Astrocyte (in vitro differentiated cells and primary cell): ENCODE results near the gene PLSCR1. TPM values are rescaled to one million over a fixed set of nuclear protein-coding genes. Genes with fewer than 3 reads are reported as not detected.
A peak's percentile ranks its signal among the peaks of the same experiment; 100 is the strongest.

Source experiments
- DNase-seq: peaks from one replicate; pipeline ENCODE4 v3.0.0-alpha.2; 2010; ENCODE audit warnings: low read depth
- FAIRE-seq: peaks from 2 replicates; lab custom pipeline; 2011; peaks lifted over from hg19 to GRCh38; lab: Jason Lieb, UNC
- H2AFZ ChIP-seq: 2 replicates; pipeline ENCODE4 v1.6.0; 2012; ENCODE audit warnings: low read depth, low read length, inconsistent platforms
- H3K27ac ChIP-seq: 2 replicates; pipeline ENCODE4 v1.5.1; 2011; ENCODE audit warnings: low read depth, low read length, inconsistent platforms
- H3K27me3 ChIP-seq: 2 replicates; pipeline ENCODE4 v1.6.0; 2011; ENCODE audit warnings: low read length, inconsistent platforms; ENCODE audit not compliant: insufficient read depth
- H3K36me3 ChIP-seq: 2 replicates; pipeline ENCODE4 v1.5.1; 2011; ENCODE audit warnings: low read length, inconsistent platforms; ENCODE audit not compliant: insufficient read depth
- H3K4me1 ChIP-seq: 2 replicates; pipeline ENCODE4 v1.5.1; 2011; ENCODE audit warnings: low read length, inconsistent platforms; ENCODE audit not compliant: insufficient read depth
- H3K4me2 ChIP-seq: 2 replicates; pipeline ENCODE4 v1.6.0; 2012; ENCODE audit warnings: low read length, inconsistent platforms
- H3K4me3 ChIP-seq: 2 replicates; pipeline ENCODE4 v1.5.1; 2011; ENCODE audit warnings: low read depth, mild to moderate bottlenecking, low read length, inconsistent platforms; ENCODE audit not compliant: insufficient read depth
- H3K79me2 ChIP-seq: 2 replicates; pipeline ENCODE4 v1.6.0; 2012; ENCODE audit warnings: mild to moderate bottlenecking, low read length, inconsistent platforms; ENCODE audit not compliant: insufficient read depth
- H3K9ac ChIP-seq: 2 replicates; pipeline ENCODE4 v1.6.0; 2012; ENCODE audit warnings: mild to moderate bottlenecking, low read length, inconsistent platforms
- H3K9me3 ChIP-seq: 2 replicates; pipeline ENCODE4 v1.5.1; 2012; ENCODE audit warnings: low read depth, mild to moderate bottlenecking, low read length, inconsistent platforms; ENCODE audit not compliant: insufficient read depth
- H4K20me1 ChIP-seq: 2 replicates; pipeline ENCODE4 v1.6.0; 2012; ENCODE audit warnings: low read length, inconsistent platforms; ENCODE audit not compliant: insufficient read depth
- H3K27ac Mint-ChIP-seq: one replicate; pipeline ENCODE4 v1.8.0; 2021; ENCODE audit warnings: mild to moderate bottlenecking, mixed read lengths; ENCODE audit not compliant: unreplicated experiment
- H3K27me3 Mint-ChIP-seq: one replicate; pipeline ENCODE4 v1.8.0; 2021; ENCODE audit warnings: low read depth, mixed read lengths; ENCODE audit not compliant: unreplicated experiment
- H3K36me3 Mint-ChIP-seq: one replicate; pipeline ENCODE4 v1.8.0; 2021; ENCODE audit warnings: low read depth, mixed read lengths; ENCODE audit not compliant: unreplicated experiment
- H3K4me1 Mint-ChIP-seq: one replicate; pipeline ENCODE4 v1.8.0; 2021; ENCODE audit warnings: low read depth, mixed read lengths; ENCODE audit not compliant: unreplicated experiment
- H3K4me3 Mint-ChIP-seq: one replicate; pipeline ENCODE4 v1.8.0; 2021; ENCODE audit warnings: mild to moderate bottlenecking, moderate library complexity, mixed read lengths; ENCODE audit not compliant: unreplicated experiment
- H3K9me3 Mint-ChIP-seq: one replicate; pipeline ENCODE4 v1.8.0; 2021; ENCODE audit warnings: mild to moderate bottlenecking, mixed read lengths; ENCODE audit not compliant: unreplicated experiment
- CTCF ChIP-seq: IDR thresholded peaks from 2 replicates; pipeline ENCODE4 v1.5.1; 2011; ENCODE audit warnings: low read depth, mild to moderate bottlenecking, inconsistent platforms, low read length, moderate library complexity; ENCODE audit not compliant: insufficient read depth
- EZH2 ChIP-seq: IDR thresholded peaks from 2 replicates; pipeline ENCODE4 v1.6.1; 2012; ENCODE audit warnings: mild to moderate bottlenecking, low read length, inconsistent platforms; ENCODE audit not compliant: insufficient read depth
- total RNA-seq: library from RNA; stranded (reverse); gene quantifications from 2 replicates; pipeline ENCODE4 v1.2.1, GENCODE V29; 2021

The PLSCR1 gene
- total RNA-seq, 1 donor from 2014 or later: 178 TPM

- Mint-ChIP-seq H3K27ac (peak overlapping the region; percentile 82), H3K4me3 (peak overlapping the region; percentile 94), H3K36me3 (peaks cover 12% of the 10 kb centered on the region), H3K27me3 (no peaks in the 10 kb centered on the region), H3K9me3 (no peaks in the 10 kb centered on the region), H3K4me1 (peaks cover 21% of the 10 kb centered on the region)
- Histone ChIP-seq H2AFZ (no peak overlapping the region), H3K79me2 (peaks cover 23% of the 10 kb centered on the region), H3K4me3 (no peak overlapping the region), H3K4me2 (no peak overlapping the region), H3K27ac (no peak overlapping the region), H3K4me1 (peaks cover 10% of the 10 kb centered on the region), H3K36me3 (no peaks in the 10 kb centered on the region), H3K27me3 (no peaks in the 10 kb centered on the region), H3K9ac (no peak overlapping the region), H4K20me1 (peaks cover 3% of the 10 kb centered on the region), H3K9me3 (no peaks in the 10 kb centered on the region)
- FAIRE-seq (no peak), DNase-seq (peak; percentile 23)
- TF ChIP-seq CTCF: no peak
- TF ChIP-seq EZH2: no peak
Measured at GRCh38 chr3:146542179-146542578, 2.2 kb downstream of the PLSCR1 start.

GRCh38 chr3:146540978-146541377 is 3.4 kb downstream of the PLSCR1 start:
- no peak overlapping the region for H3K9ac ChIP-seq
- H3K4me2 ChIP-seq: no peak overlapping the region
- Mint-ChIP-seq H3K27me3 (no peaks in the 10 kb centered on the region), H3K4me3 (peak overlapping the region; percentile 94), H3K9me3 (no peaks in the 10 kb centered on the region), H3K4me1 (peaks cover 23% of the 10 kb centered on the region), H3K27ac (no peak overlapping the region), H3K36me3 (peaks cover 13% of the 10 kb centered on the region)
- peaks cover 10% of the 10 kb centered on the region for H3K4me1 ChIP-seq
- FAIRE-seq: no peak
- peaks cover 3% of the 10 kb centered on the region for H4K20me1 ChIP-seq
- DNase-seq: no peak
- H3K79me2 ChIP-seq: peaks cover 23% of the 10 kb centered on the region
- no peaks in the 10 kb centered on the region for H3K27me3 ChIP-seq
- no peak overlapping the region for H3K27ac ChIP-seq
- no peaks in the 10 kb centered on the region for H3K36me3 ChIP-seq
- TF ChIP-seq CTCF (no peak), EZH2 (no peak)
- H3K4me3 ChIP-seq: no peak overlapping the region
- H2AFZ ChIP-seq: no peak overlapping the region
- no peaks in the 10 kb centered on the region for H3K9me3 ChIP-seq

- no peak overlapping the region for H3K27ac ChIP-seq
- H3K27me3 Mint-ChIP-seq: no peaks in the 10 kb centered on the region
- no peaks in the 10 kb centered on the region for H3K27me3 ChIP-seq
- peaks cover 23% of the 10 kb centered on the region for H3K79me2 ChIP-seq
- H3K9me3 ChIP-seq: no peaks in the 10 kb centered on the region
- no peaks in the 10 kb centered on the region for H3K9me3 Mint-ChIP-seq
- H3K9ac ChIP-seq: no peak overlapping the region
- no peaks in the 10 kb centered on the region for H3K36me3 ChIP-seq
- peaks cover 10% of the 10 kb centered on the region for H3K4me1 ChIP-seq
- H3K27ac Mint-ChIP-seq: no peak overlapping the region
- TF ChIP-seq EZH2 (no peak), CTCF (no peak)
- H2AFZ ChIP-seq: no peak overlapping the region
- FAIRE-seq: no peak
- no peak overlapping the region for H3K4me2 ChIP-seq
- peaks cover 23% of the 10 kb centered on the region for H3K4me1 Mint-ChIP-seq
- H3K4me3 ChIP-seq: no peak overlapping the region
- H4K20me1 ChIP-seq: peaks cover 3% of the 10 kb centered on the region
- H3K4me3 Mint-ChIP-seq: peak overlapping the region; percentile 94
- peaks cover 13% of the 10 kb centered on the region for H3K36me3 Mint-ChIP-seq
- no peak for DNase-seq
Measured at GRCh38 chr3:146540236-146540635, 4.2 kb downstream of the PLSCR1 start.
